Hepatocyte (in vitro differentiated cells): ENCODE data around the gene CCDC192. TPM values are rescaled to one million over a fixed set of nuclear protein-coding genes. Genes with fewer than 3 reads are reported as not detected.

ENCODE experiments used
- DNase-seq: peaks from one replicate; pipeline ENCODE4 v3.0.0-alpha.2; 2016; ENCODE audit warnings: low spot score
- H2AFZ ChIP-seq: fragments of 200-600 bp; sonication (generic); 2 replicates; pipeline ENCODE4 v1.6.0; 2016; ENCODE audit warnings: antibody characterized with exemption, mild to moderate bottlenecking
- H3K27ac ChIP-seq: fragments of 200-600 bp; sonication (generic); 2 replicates; pipeline ENCODE4 v1.5.1; 2016; ENCODE audit warnings: mild to moderate bottlenecking
- H3K27me3 ChIP-seq: fragments of 200-600 bp; sonication (generic); 2 replicates; pipeline ENCODE4 v1.6.1; 2016
- H3K36me3 ChIP-seq: fragments of 200-600 bp; sonication (generic); replicated peaks from 2 replicates; pipeline ENCODE4 v1.5.1; 2016; ENCODE audit warnings: low read depth; ENCODE audit not compliant: insufficient read depth
- H3K4me1 ChIP-seq: fragments of 200-600 bp; sonication (generic); 2 replicates; pipeline ENCODE4 v1.5.1; 2016; ENCODE audit warnings: mild to moderate bottlenecking, moderate library complexity; ENCODE audit not compliant: insufficient read depth
- H3K4me2 ChIP-seq: fragments of 200-600 bp; sonication (generic); 2 replicates; pipeline ENCODE4 v1.6.0; 2016
- H3K4me3 ChIP-seq: fragments of 200-600 bp; sonication (generic); 2 replicates; pipeline ENCODE4 v1.5.1; 2016; ENCODE audit warnings: mild to moderate bottlenecking
- H3K79me2 ChIP-seq: fragments of 200-600 bp; sonication (generic); 2 replicates; pipeline ENCODE4 v1.6.0; 2017; ENCODE audit warnings: mild to moderate bottlenecking
- H3K9me2 ChIP-seq: fragments of 200-600 bp; sonication (generic); replicated peaks from 2 replicates; pipeline ENCODE4 v1.6.0; 2017; ENCODE audit warnings: mild to moderate bottlenecking; ENCODE audit not compliant: insufficient read depth
- H3K9me3 ChIP-seq: fragments of 200-600 bp; sonication (generic); 2 replicates; pipeline ENCODE4 v1.5.1; 2016; ENCODE audit warnings: low read depth, mild to moderate bottlenecking
- H4K20me1 ChIP-seq: fragments of 200-600 bp; sonication (generic); 2 replicates; pipeline ENCODE4 v1.6.0; 2016; ENCODE audit warnings: mild to moderate bottlenecking; ENCODE audit not compliant: insufficient read depth, poor library complexity, severe bottlenecking
- CTCF ChIP-seq: fragments of 200-600 bp; sonication (generic); IDR thresholded peaks from 2 replicates; pipeline ENCODE4 v1.5.1; 2016; ENCODE audit warnings: antibody characterized with exemption, mild to moderate bottlenecking; ENCODE audit not compliant: poor library complexity
- EZH2 ChIP-seq: fragments of 200-600 bp; sonication (generic); IDR thresholded peaks from 2 replicates; pipeline ENCODE4 v1.6.1; 2016; ENCODE audit warnings: antibody characterized with exemption, mild to moderate bottlenecking, borderline replicate concordance
- EZH2phosphoT487 ChIP-seq: fragments of 200-600 bp; sonication (generic); IDR thresholded peaks from one replicate; pipeline ENCODE4 v1.6.1; 2018; ENCODE audit warnings: antibody characterized with exemption, mild to moderate bottlenecking, low read depth, moderate library complexity; ENCODE audit not compliant: unreplicated experiment, severe bottlenecking
- WGBS: methylation state at CpG from one replicate; pipeline ENCODE4 v1.1.6; 2016; ENCODE audit warnings: low lambda C conversion rate; ENCODE audit errors: missing lambda C conversion rate; 5-methylcytosine and 5-hydroxymethylcytosine counted together
- polyA plus RNA-seq: library from polyadenylated mRNA; unstranded; fragments of >200 nt; fragmentation: Nextera tagmentation; extraction: Ambion mirVana; gene quantifications from 2 replicates; pipeline ENCODE4 v1.2.1, GENCODE V29; 2016
- total RNA-seq: library from RNA; depleted of rRNA; stranded (reverse); fragments of >200 nt; gene quantifications from 2 replicates; pipeline ENCODE4 v1.2.3, GENCODE V29; 2014

The CCDC192 gene
- total and polyA plus RNA-seq, 2 experiments from 2014 or later: 0.39 TPM; not detected in 1

DNA sequence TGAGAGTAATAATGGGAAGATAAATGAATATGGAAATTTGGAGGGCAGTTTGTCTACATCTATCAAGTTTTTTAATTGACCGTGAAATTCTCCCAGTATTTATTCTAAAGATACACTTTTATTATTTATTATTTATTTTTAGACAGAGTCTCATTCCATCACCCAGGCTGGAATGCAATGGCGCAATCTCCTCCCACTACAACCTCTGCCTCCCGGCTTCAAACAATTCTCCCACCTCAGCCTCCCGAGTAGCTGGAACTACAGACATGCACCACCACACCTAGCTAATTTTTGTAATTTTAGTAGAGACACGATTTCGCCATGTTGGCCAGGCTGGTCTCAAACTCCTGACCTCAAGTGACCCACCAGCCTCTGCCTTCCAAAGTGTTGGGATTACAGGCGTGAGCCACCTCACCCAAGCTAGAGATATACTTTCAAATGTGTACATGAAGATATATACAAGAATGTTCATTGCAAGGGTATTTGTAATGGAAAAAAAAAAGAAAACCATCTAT, 282.7 kb downstream of the CCDC192 start:
- no peaks in the 10 kb centered on the region for H3K36me3 ChIP-seq
- H3K27me3 ChIP-seq: no peaks in the 10 kb centered on the region
- no peaks in the 10 kb centered on the region for H4K20me1 ChIP-seq
- H3K4me1 ChIP-seq: peaks cover 7% of the 10 kb centered on the region
- no peaks in the 10 kb centered on the region for H3K9me3 ChIP-seq
- H3K79me2 ChIP-seq: no peaks in the 10 kb centered on the region
- H3K9me2 ChIP-seq: no peaks in the 10 kb centered on the region
- WGBS: 94% methylated on average over 7 of the region's 7 CpGs
- no peak overlapping the region for H2AFZ ChIP-seq
- no peak overlapping the region for H3K27ac ChIP-seq
- no peak overlapping the region for H3K4me2 ChIP-seq
- no peak for DNase-seq
- TF ChIP-seq EZH2: no peak
- no peak for TF ChIP-seq CTCF
- TF ChIP-seq EZH2phosphoT487: no peak
- no peak overlapping the region for H3K4me3 ChIP-seq

DNA sequence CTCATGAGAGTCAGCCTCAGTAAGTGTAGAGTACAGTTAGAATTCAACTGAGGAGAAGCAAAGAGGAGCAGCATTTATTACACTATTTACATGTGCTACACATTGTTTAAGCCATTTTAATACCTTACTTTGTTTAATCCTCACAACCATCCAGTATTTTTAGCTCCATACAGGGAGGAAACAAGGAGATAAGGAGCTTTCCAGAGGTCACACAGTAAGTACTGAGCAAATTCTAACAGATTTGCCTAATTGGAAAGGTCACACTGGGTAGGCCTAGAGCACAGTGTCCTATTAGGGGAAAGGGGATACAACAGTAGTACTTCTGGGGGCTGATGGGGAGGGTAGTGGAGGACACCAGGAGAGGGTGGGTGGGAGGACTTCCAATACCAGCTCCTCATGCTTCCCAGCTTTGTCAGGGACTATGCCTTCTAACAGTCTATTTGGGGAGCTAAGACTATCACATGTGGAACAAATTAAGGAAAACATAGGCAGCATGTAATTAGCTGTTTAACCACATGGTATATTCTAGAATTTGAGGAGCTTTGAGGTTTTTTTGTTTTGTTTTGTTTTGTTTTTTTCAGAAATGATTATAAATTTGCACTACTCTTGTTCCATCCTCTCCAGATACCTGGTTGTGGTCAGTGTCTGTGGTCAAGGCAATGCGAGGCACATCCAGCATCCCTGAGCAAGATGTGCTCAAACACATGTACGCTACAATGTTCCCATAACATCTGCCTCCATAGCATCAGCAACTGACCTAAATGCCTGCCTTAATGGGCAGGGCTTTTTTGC, 284.4 kb downstream of the CCDC192 start:
- Histone ChIP-seq H3K36me3 (no peaks in the 10 kb centered on the region), H2AFZ (no peak overlapping the region), H3K4me3 (no peak overlapping the region), H3K27me3 (no peaks in the 10 kb centered on the region), H3K27ac (no peak overlapping the region), H3K9me2 (no peaks in the 10 kb centered on the region), H3K4me1 (peaks cover 7% of the 10 kb centered on the region), H3K4me2 (no peak overlapping the region), H3K9me3 (no peaks in the 10 kb centered on the region), H4K20me1 (no peaks in the 10 kb centered on the region), H3K79me2 (no peaks in the 10 kb centered on the region)
- DNase-seq: no peak
- WGBS: 86% methylated on average over 2 of the region's 2 CpGs
- TF ChIP-seq EZH2phosphoT487: no peak
- TF ChIP-seq CTCF: no peak
- no peak for TF ChIP-seq EZH2

GRCh38 chr5:127988146-127988760, 285.1 kb downstream of the CCDC192 start:
- no peak overlapping the region for H2AFZ ChIP-seq
- peaks cover 7% of the 10 kb centered on the region for H3K4me1 ChIP-seq
- DNase-seq: peak; percentile 44
- no peak overlapping the region for H3K4me3 ChIP-seq
- no peak overlapping the region for H3K4me2 ChIP-seq
- no peaks in the 10 kb centered on the region for H3K27me3 ChIP-seq
- no peaks in the 10 kb centered on the region for H3K9me2 ChIP-seq
- H3K27ac ChIP-seq: no peak overlapping the region
- H3K9me3 ChIP-seq: no peaks in the 10 kb centered on the region
- no peaks in the 10 kb centered on the region for H4K20me1 ChIP-seq
- no peaks in the 10 kb centered on the region for H3K79me2 ChIP-seq
- H3K36me3 ChIP-seq: no peaks in the 10 kb centered on the region
- TF ChIP-seq CTCF (no peak), EZH2 (no peak), EZH2phosphoT487 (no peak)

Other genes starting within 250 kb of the CCDC192 start
- gene PRRC1, start 185.8 kb upstream of the CCDC192 start, total RNA-seq: 84.0 and 105 TPM in 2 replicates
- gene PRRC1, start 185.8 kb upstream of the CCDC192 start, polyA plus RNA-seq: 38.7 and 53.9 TPM in 2 replicates
- gene CTXN3, start 54.3 kb upstream of the CCDC192 start, total RNA-seq: not detected in 2 replicates
- gene CTXN3, start 54.3 kb upstream of the CCDC192 start, polyA plus RNA-seq: not detected in 2 replicates